K562 (cell line): ENCODE measurements around the gene AQP4. TPM values are rescaled to one million over a fixed set of nuclear protein-coding genes. Genes with fewer than 3 reads are reported as not detected.

Experiments
- ATAC-seq: fragments of 200-7000 bp; cut with Tn5 transposase; 3 replicates; pipeline ENCODE4 v1.9.1; 2020; ENCODE audit warnings: moderate library complexity
- BruUV-seq: library from RNA; stranded (reverse); fragments of 400-500 nt; replicated peaks from 2 replicates; lab custom pipeline; 2021; lab: Mats Ljungman, UMichigan
- CTCF ChIA-PET: fragments of 300-600 bp; formaldehyde crosslinking; extraction: SDS; loops from one replicate; lab custom pipeline; 2021; ENCODE audit warnings: low intra/inter-chr PET ratio; lab: Yijun Ruan, JAX
- POLR2A ChIA-PET: fragments of 300-600, 350-650 bp; sonication (Branson Sonifier 250); formaldehyde crosslinking; extraction: SDS; loops from one replicate; lab custom pipeline; 2021; ENCODE audit warnings: antibody characterized with exemption, inconsistent platforms; lab: Yijun Ruan, JAX
- DNase-seq, 4 experiments: peaks; one replicate each; pipeline versions ENCODE4 v3.0.0 to v3.0.0-alpha.2; 2011 to 2018; ENCODE audit warnings: low spot score in 3 of 4, mixed read lengths in 3 of 4; ENCODE audit errors: extremely low read depth in 1 of 4
- FAIRE-seq: peaks from 2 replicates; lab custom pipeline; 2011; peaks lifted over from hg19 to GRCh38; lab: Jason Lieb, UNC
- H2AFZ ChIP-seq: 2 replicates; pipeline ENCODE4 v1.6.0; 2011; ENCODE audit warnings: low read depth, low read length, control low read depth, inconsistent platforms
- H3K27ac ChIP-seq: fragments of 200-600 bp; 3 replicates; pipeline ENCODE4 v1.8.0; 2011; ENCODE audit warnings: low read depth, mild to moderate bottlenecking, control low read depth, inconsistent platforms, low read length, moderate library complexity, mixed read lengths; ENCODE audit errors: extremely low read depth
- H3K27me3 ChIP-seq, 2 experiments: fragments of 300-600 bp in 1 of 2; 2 replicates in 1 of 2; 3 replicates in 1 of 2; pipeline versions ENCODE4 v1.6.0 to v1.8.0; 2011; ENCODE audit warnings: inconsistent platforms in 2 of 2, low read length in 2 of 2, mild to moderate bottlenecking in 1 of 2, mixed read lengths in 1 of 2, moderate library complexity in 1 of 2; ENCODE audit not compliant: control insufficient read depth in 2 of 2, insufficient read depth in 2 of 2
- H3K36me3 ChIP-seq: fragments of 300-600 bp; 3 replicates; pipeline ENCODE4 v1.8.0; 2011; ENCODE audit warnings: mild to moderate bottlenecking, low read length, inconsistent platforms; ENCODE audit not compliant: control insufficient read depth, insufficient read depth
- H3K4me1 ChIP-seq, 2 experiments: fragments of 200-600 bp in 1 of 2; replicated peaks in 1 of 2; 2 replicates in 1 of 2; 3 replicates in 1 of 2; pipeline versions ENCODE4 v1.5.1 to v1.8.0; 2011; ENCODE audit warnings: inconsistent platforms in 2 of 2, low read length in 2 of 2, mild to moderate bottlenecking in 1 of 2, mixed read lengths in 1 of 2, moderate library complexity in 1 of 2; ENCODE audit not compliant: control insufficient read depth in 2 of 2, insufficient read depth in 2 of 2
- H3K4me2 ChIP-seq: 2 replicates; pipeline ENCODE4 v1.6.1; 2011; ENCODE audit warnings: low read length, control low read depth, inconsistent platforms, mixed read lengths; ENCODE audit not compliant: insufficient read depth
- H3K4me3 ChIP-seq: fragments of 200-600 bp; sonication (generic), shearing (Covaris generic); 2 replicates; pipeline ENCODE4 v1.5.1; 2016; ENCODE audit warnings: control low read depth, inconsistent platforms
- H3K79me2 ChIP-seq: fragments of 200-600 bp; 3 replicates; pipeline ENCODE4 v1.8.0; 2011; ENCODE audit warnings: low read length, inconsistent platforms; ENCODE audit not compliant: control insufficient read depth, insufficient read depth
- H3K9ac ChIP-seq, 2 experiments: 2 replicates each; pipeline versions ENCODE4 v1.6.0 to v1.6.1; 2011; ENCODE audit warnings: low read depth in 2 of 2, low read length in 2 of 2, control low read depth in 1 of 2, inconsistent platforms in 1 of 2, mild to moderate bottlenecking in 1 of 2, mixed read lengths in 1 of 2; ENCODE audit not compliant: insufficient read depth in 1 of 2
- H3K9me1 ChIP-seq: one replicate; pipeline ENCODE4 v1.6.0; 2011; ENCODE audit warnings: inconsistent platforms, mild to moderate bottlenecking, low read length, moderate library complexity; ENCODE audit not compliant: control insufficient read depth, insufficient read depth
- H3K9me3 ChIP-seq: replicated peaks from 2 replicates; pipeline ENCODE4 v1.5.1; 2011; ENCODE audit warnings: low read depth, low read length, inconsistent platforms; ENCODE audit not compliant: control insufficient read depth, insufficient read depth
- H4K20me1 ChIP-seq: replicated peaks from 2 replicates; pipeline ENCODE4 v1.6.1; 2011; ENCODE audit warnings: low read length, inconsistent platforms, mixed read lengths; ENCODE audit not compliant: control insufficient read depth, insufficient read depth
- ATF1 ChIP-seq, 2 experiments: fragments of 450-650 bp in 1 of 2; IDR thresholded peaks; 2 replicates each; pipeline ENCODE4 v1.6.1; 2016; ENCODE audit warnings: missing compliant biosample characterization in 1 of 2, missing genetic modification characterization in 1 of 2
- BCL6 ChIP-seq: fragments of 250-450 bp; sonication (Bioruptor Pico); IDR thresholded peaks from 2 replicates; pipeline ENCODE4 v1.4.0; 2020
- CSDE1 ChIP-seq, 2 experiments: fragments of 450-650 bp; IDR thresholded peaks; 2 replicates each; pipeline ENCODE4 v1.6.1; 2016; ENCODE audit warnings: mild to moderate bottlenecking in 1 of 2
- E2F8 ChIP-seq: fragments of 450-650 bp; IDR thresholded peaks from 2 replicates; pipeline ENCODE4 v1.7.1; 2018; ENCODE audit warnings: mild to moderate bottlenecking, low read depth; ENCODE audit not compliant: partially characterized antibody
- FOXA3 ChIP-seq, 2 experiments: fragments of 450-650 bp in 1 of 2; sonication (generic) in 1 of 2; formaldehyde crosslinking; IDR thresholded peaks in 1 of 2; conservative IDR thresholded peaks in 1 of 2; 2 replicates each; pipeline versions ENCODE4 v1.4.0 to v1.8.0; 2020 to 2022; ENCODE audit warnings: mild to moderate bottlenecking in 2 of 2, missing genetic modification reagents in 1 of 2
- PHF20 ChIP-seq: fragments of 450-650 bp; IDR thresholded peaks from 2 replicates; pipeline ENCODE4 v1.6.1; 2018; ENCODE audit not compliant: partially characterized antibody
- PRMT5 ChIP-seq: sonication (generic); formaldehyde crosslinking; IDR thresholded peaks from 2 replicates; pipeline ENCODE4 v1.5.0; 2020; ENCODE audit warnings: missing genetic modification reagents
- RBM34 ChIP-seq: fragments of 200-400 bp; formaldehyde crosslinking; IDR thresholded peaks from 2 replicates; pipeline ENCODE4 v1.6.1; 2018; ENCODE audit warnings: low read length, borderline replicate concordance; ENCODE audit not compliant: insufficient read depth
- RNF2 ChIP-seq: sonication (generic); IDR thresholded peaks from 2 replicates; pipeline ENCODE4 v1.6.1; 2016
- U2AF2 ChIP-seq: fragments of 200-400 bp; formaldehyde crosslinking; optimal IDR thresholded peaks from 2 replicates; pipeline ENCODE3; 2017; ENCODE audit warnings: low read depth, mild to moderate bottlenecking, low read length
- ZNF41 ChIP-seq: fragments of 250-450 bp; sonication (Bioruptor Pico); conservative IDR thresholded peaks from 2 replicates; pipeline ENCODE4 v1.4.0; 2020; ENCODE audit warnings: mild to moderate bottlenecking
- WGBS: fragments of 100-300 bp; shearing (Covaris generic); methylation state at CpG from one replicate; pipeline ENCODE4 v1.1.6; 2016; ENCODE audit warnings: low coverage, mixed read lengths; ENCODE audit not compliant: insufficient coverage; ENCODE audit errors: missing lambda C conversion rate; 5-methylcytosine and 5-hydroxymethylcytosine counted together
- in situ Hi-C: fragments of 300-500 bp; cut with MboI; formaldehyde crosslinking; loops from 4 replicates; pipeline ENCODE4 v1.15.0; 2018; ENCODE audit warnings: inconsistent platforms, mixed read lengths
- intact Hi-C: fragments of 100-400 bp; cut with micrococcal nuclease; formaldehyde crosslinking; loops from 2 replicates; pipeline ENCODE4 v1.14.2; 2022
- polyA plus RNA-seq, 8 experiments: library from polyadenylated mRNA; depleted of rRNA in 4 of 8; stranded (reverse) in 5 of 8; unstranded in 3 of 8; fragments of >200 nt; fragmentation: Nextera tagmentation in 2 of 8; fragmentation: Illumina TruSeq in 1 of 8; extraction: Ambion mirVana in 2 of 8; extraction: Trizol in 1 of 8; gene quantifications; 2 replicates each; pipeline versions ENCODE4 v1.2.1 to v1.2.3, GENCODE V29; 2011 to 2014; ENCODE audit warnings: inconsistent platforms in 1 of 8, missing spikeins in 1 of 8
- total RNA-seq, 7 experiments: library from RNA; depleted of rRNA in 6 of 7; stranded (reverse); fragments of >200 nt in 6 of 7; fragmentation: Illumina TruSeq in 2 of 7; extraction: Trizol in 2 of 7; gene quantifications; 2 replicates each; pipeline versions ENCODE4 v1.2.1 to v1.2.3, GENCODE V29; 2011 to 2021; ENCODE audit warnings: low replicate concordance in 1 of 7
- TF ChIP-seq, protein P1 (sequence below): fragments of 450-650 bp; IDR thresholded peaks from 2 replicates; pipeline ENCODE4 v1.6.1; 2018; ENCODE audit not compliant: partially characterized antibody

AQP4 gene
- total and polyA plus RNA-seq, 9 of the 15 experiments (the other 6 are each of a cell fraction or from before 2014, with no cell fraction given) = 0.31 TPM; not detected in 8

GRCh38 chr18:26809346-26809745 lies 56.2 kb downstream of the AQP4 start (continued):
- no peak for TF ChIP-seq E2F8
- TF ChIP-seq CSDE1 (IDR thresholded peaks at IDR 0.05) = no peak
- no peak for TF ChIP-seq ZNF41 (CRISPR knock-in tag)
- no peak for TF ChIP-seq BCL6 (CRISPR knock-in tag)
- no peak for TF ChIP-seq RBM34
- no peak for TF ChIP-seq U2AF2
- no peak for TF ChIP-seq ATF1 (CRISPR knock-in tag; IDR thresholded peaks at IDR 0.05)
- TF ChIP-seq ATF1 (tag; IDR thresholded peaks at IDR 0.05) = no peak

- WGBS = 0% methylated on average over 1 of the region's 1 CpG
- ChIA-PET POLR2A (no interaction called here), CTCF (no interaction called here)
- in situ Hi-C loops = no loop called here
- Histone ChIP-seq H3K4me1 (no peaks in the 10 kb centered on the region), H3K27me3 (no peaks in the 10 kb centered on the region), H3K4me3 (no peak overlapping the region), H3K9me3 (no peaks in the 10 kb centered on the region; the same call in 1 of the 2 replicates), H3K9me1 (no peaks in the 10 kb centered on the region), H3K27ac (no peak overlapping the region), H4K20me1 (no peaks in the 10 kb centered on the region), H3K79me2 (no peaks in the 10 kb centered on the region), H2AFZ (no peak overlapping the region), H3K36me3 (no peaks in the 10 kb centered on the region), H3K9ac (no peak overlapping the region), H3K4me2 (no peak overlapping the region)
- intact Hi-C loops = no loop called here
- FAIRE-seq (no peak), ATAC-seq (no peak), DNase-seq (no peak)
- BruUV-seq = no TSS peak
- TF ChIP-seq, protein P1, sequence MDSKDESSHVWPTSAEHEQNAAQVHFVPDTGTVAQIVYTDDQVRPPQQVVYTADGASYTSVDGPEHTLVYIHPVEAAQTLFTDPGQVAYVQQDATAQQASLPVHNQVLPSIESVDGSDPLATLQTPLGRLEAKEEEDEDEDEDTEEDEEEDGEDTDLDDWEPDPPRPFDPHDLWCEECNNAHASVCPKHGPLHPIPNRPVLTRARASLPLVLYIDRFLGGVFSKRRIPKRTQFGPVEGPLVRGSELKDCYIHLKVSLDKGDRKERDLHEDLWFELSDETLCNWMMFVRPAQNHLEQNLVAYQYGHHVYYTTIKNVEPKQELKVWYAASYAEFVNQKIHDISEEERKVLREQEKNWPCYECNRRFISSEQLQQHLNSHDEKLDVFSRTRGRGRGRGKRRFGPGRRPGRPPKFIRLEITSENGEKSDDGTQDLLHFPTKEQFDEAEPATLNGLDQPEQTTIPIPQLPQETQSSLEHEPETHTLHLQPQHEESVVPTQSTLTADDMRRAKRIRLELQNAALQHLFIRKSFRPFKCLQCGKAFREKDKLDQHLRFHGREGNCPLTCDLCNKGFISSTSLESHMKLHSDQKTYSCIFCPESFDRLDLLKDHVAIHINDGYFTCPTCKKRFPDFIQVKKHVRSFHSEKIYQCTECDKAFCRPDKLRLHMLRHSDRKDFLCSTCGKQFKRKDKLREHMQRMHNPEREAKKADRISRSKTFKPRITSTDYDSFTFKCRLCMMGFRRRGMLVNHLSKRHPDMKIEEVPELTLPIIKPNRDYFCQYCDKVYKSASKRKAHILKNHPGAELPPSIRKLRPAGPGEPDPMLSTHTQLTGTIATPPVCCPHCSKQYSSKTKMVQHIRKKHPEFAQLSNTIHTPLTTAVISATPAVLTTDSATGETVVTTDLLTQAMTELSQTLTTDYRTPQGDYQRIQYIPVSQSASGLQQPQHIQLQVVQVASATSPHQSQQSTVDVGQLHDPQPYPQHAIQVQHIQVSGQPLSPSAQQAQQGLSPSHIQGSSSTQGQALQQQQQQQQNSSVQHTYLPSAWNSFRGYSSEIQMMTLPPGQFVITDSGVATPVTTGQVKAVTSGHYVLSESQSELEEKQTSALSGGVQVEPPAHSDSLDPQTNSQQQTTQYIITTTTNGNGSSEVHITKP = no peak
- no peak for TF ChIP-seq PRMT5
- TF ChIP-seq PHF20 = no peak
- no peak for TF ChIP-seq FOXA3 (CRISPR knock-in tag; conservative IDR thresholded peaks at IDR 0.05 in 1 of 2, IDR thresholded peaks at IDR 0.05 in 1 of 2)
- no peak for TF ChIP-seq RNF2
These were observed 59.3 kb downstream of the AQP4 start for GRCh38 chr18:26806224-26806623.
